Spleen (tissue), 11 donors: ENCODE measurements around the gene CKMT2. TPM values are rescaled to one million over a fixed set of nuclear protein-coding genes. Genes with fewer than 3 reads are reported as not detected.

Experiments
- DNase-seq: peaks from one replicate; pipeline ENCODE4 v3.0.0-alpha.2; 2020
- H3K27ac ChIP-seq, 8 donors: fragments of 200-600 bp; sonication (generic) in 7 of 8; 1 replicate in 4 of 8; 2 replicates in 4 of 8; pipeline versions ENCODE4 v1.5.0 to v1.8.0; 2016 to 2021; ENCODE audit warnings: inconsistent platforms in 4 of 8, mild to moderate bottlenecking in 4 of 8, moderate library complexity in 1 of 8
- H3K27me3 ChIP-seq, 7 donors: fragments of 200-600 bp; sonication (generic) in 6 of 7; replicated peaks in 1 of 7; 1 replicate in 4 of 7; 2 replicates in 3 of 7; pipeline versions ENCODE4 v1.5.0 to v1.8.0; 2016 to 2021; ENCODE audit warnings: inconsistent platforms in 3 of 7, mild to moderate bottlenecking in 1 of 7
- H3K36me3 ChIP-seq, 6 donors: fragments of 200-600 bp; sonication (generic) in 5 of 6; 1 replicate in 4 of 6; 2 replicates in 2 of 6; pipeline versions ENCODE4 v1.5.0 to v1.8.0; 2016 to 2021; ENCODE audit warnings: inconsistent platforms in 2 of 6
- H3K4me1 ChIP-seq, 6 donors: fragments of 200-600 bp; sonication (generic) in 5 of 6; 1 replicate in 3 of 6; 2 replicates in 3 of 6; pipeline versions ENCODE4 v1.5.0 to v1.8.0; 2016 to 2021; ENCODE audit warnings: inconsistent platforms in 3 of 6
- H3K4me3 ChIP-seq, 8 donors: fragments of 200-600 bp; sonication (generic) in 7 of 8; 1 replicate in 4 of 8; 2 replicates in 4 of 8; pipeline versions ENCODE4 v1.5.0 to v1.8.0; 2016 to 2021; ENCODE audit warnings: inconsistent platforms in 4 of 8, mild to moderate bottlenecking in 4 of 8, moderate library complexity in 2 of 8
- H3K9me3 ChIP-seq, 8 donors: fragments of 200-600 bp; sonication (generic) in 7 of 8; 1 replicate in 4 of 8; 2 replicates in 4 of 8; pipeline versions ENCODE4 v1.5.0 to v1.8.0; 2016 to 2021; ENCODE audit warnings: inconsistent platforms in 4 of 8
- POLR2A ChIP-seq, 3 donors: fragments of 450-650 bp; IDR thresholded peaks; one replicate each; pipeline ENCODE4 v1.5.1; 2017; ENCODE audit warnings: antibody characterized with exemption in 3 of 3, mild to moderate bottlenecking in 1 of 3
- POLR2AphosphoS5 ChIP-seq, 3 donors: sonication (generic); formaldehyde crosslinking; IDR thresholded peaks; one replicate each; pipeline ENCODE4 v1.5.1; 2017; ENCODE audit warnings: antibody characterized with exemption in 3 of 3
- WGBS, 5 donors: extraction: QIAGEN DNeasy Blood & Tissue Kit in 3 of 5; methylation state at CpG; one replicate each; pipeline versions ENCODE4 v1.1.5 to v1.1.7; 2013 to 2018; 5-methylcytosine and 5-hydroxymethylcytosine counted together
- intact Hi-C: fragments of 100-400 bp; cut with DNase I; formaldehyde crosslinking; loops from one replicate; pipeline ENCODE4 v1.15.0; 2023; ENCODE audit warnings: low total_unique reads
- polyA plus RNA-seq, 3 donors: library from polyadenylated mRNA; stranded (reverse); fragments of 200-250 nt; gene quantifications; one replicate each; pipeline ENCODE4 v1.2.1, GENCODE V29; 2013
- total RNA-seq, 7 donors: library from RNA; depleted of rRNA in 3 of 7; stranded (reverse); fragments of >200 nt in 3 of 7; fragmentation: NEBNext Ultra II Directional in 4 of 7; extraction: Animal tissue kit (Norgen Biotek cat#: 25700) in 4 of 7; gene quantifications; one replicate each; pipeline versions ENCODE4 v1.1.0 to v1.2.1, GENCODE V29; 2016 to 2021
- TF ChIP-seq, protein P1 (sequence below), 11 experiments: fragments of 200-600 bp in 7 of 11; fragments of 450-650 bp in 4 of 11; sonication (generic) in 4 of 11; IDR thresholded peaks in 8 of 11; conservative IDR thresholded peaks in 3 of 11; 1 replicate in 7 of 11; 2 replicates in 4 of 11; pipeline versions ENCODE4 v1.4.0 to v1.8.0; 2016 to 2021; ENCODE audit warnings: antibody characterized with exemption in 11 of 11, inconsistent platforms in 4 of 11, mild to moderate bottlenecking in 1 of 11
- donor health status: healthy with polysubstance abuse.
- donor health status: DM: no; HTN: no; CAD: no; lungs with moderate emphysema.
- donor health status: DM: no; HTN: no; CAD: no.
- donor health status: Bipolar disorder and iron deficiency.
- donor health status: healthy.
- donor health status: DM: no; HTN: no; CAD: no.
- donor health status: DM: yes; HTN: yes; CAD: no.

Gene CKMT2
- total and polyA plus RNA-seq, 10 donors, result 1.4 to 7.1 (median 2.5) TPM

DNA sequence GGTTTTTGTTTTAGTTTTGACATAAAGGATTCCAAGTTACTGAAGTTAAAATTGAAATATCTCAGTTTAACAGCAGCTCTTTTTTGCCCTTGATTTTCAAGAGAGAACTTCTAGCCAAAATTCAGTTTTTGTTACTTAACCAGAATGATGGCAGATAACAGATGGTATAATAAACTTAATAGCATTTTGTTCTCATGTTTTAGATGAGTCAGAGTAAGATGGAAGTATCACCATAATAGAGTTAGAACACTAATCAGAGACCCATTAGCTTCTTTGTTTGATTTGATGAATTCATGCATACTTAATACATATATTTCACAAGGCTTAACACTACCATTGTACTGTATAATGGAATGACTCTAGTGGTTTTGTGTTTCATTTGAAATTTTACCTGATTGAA is 80.2 kb downstream of the CKMT2 start:
- H3K4me3 ChIP-seq, result no peak overlapping the region
- H3K27me3 ChIP-seq, result no peaks in the 10 kb centered on the region
- H3K36me3 ChIP-seq, result peaks cover 0 to 68% (median 43%) of the 10 kb centered on the region in 6 donors
- intact Hi-C loops, result no loop called here
- H3K4me1 ChIP-seq, result no peaks in the 10 kb centered on the region
- H3K27ac ChIP-seq, result no peak overlapping the region
- TF ChIP-seq, protein P1, sequence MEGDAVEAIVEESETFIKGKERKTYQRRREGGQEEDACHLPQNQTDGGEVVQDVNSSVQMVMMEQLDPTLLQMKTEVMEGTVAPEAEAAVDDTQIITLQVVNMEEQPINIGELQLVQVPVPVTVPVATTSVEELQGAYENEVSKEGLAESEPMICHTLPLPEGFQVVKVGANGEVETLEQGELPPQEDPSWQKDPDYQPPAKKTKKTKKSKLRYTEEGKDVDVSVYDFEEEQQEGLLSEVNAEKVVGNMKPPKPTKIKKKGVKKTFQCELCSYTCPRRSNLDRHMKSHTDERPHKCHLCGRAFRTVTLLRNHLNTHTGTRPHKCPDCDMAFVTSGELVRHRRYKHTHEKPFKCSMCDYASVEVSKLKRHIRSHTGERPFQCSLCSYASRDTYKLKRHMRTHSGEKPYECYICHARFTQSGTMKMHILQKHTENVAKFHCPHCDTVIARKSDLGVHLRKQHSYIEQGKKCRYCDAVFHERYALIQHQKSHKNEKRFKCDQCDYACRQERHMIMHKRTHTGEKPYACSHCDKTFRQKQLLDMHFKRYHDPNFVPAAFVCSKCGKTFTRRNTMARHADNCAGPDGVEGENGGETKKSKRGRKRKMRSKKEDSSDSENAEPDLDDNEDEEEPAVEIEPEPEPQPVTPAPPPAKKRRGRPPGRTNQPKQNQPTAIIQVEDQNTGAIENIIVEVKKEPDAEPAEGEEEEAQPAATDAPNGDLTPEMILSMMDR (IDR thresholded peaks at IDR 0.05 in 8 of 11, conservative IDR thresholded peaks at IDR 0.05 in 3 of 11), result no peak
- no peak for TF ChIP-seq POLR2AphosphoS5 (IDR thresholded peaks at IDR 0.05)
- no peaks in the 10 kb centered on the region for H3K9me3 ChIP-seq
- DNase-seq, result no peak

- Histone ChIP-seq H3K9me3 (no peaks in the 10 kb centered on the region), H3K4me1 (no peaks in the 10 kb centered on the region), H3K27me3 (no peaks in the 10 kb centered on the region), H3K27ac (no peak overlapping the region), H3K36me3 (peaks cover 0 to 65% (median 41%) of the 10 kb centered on the region in 6 donors), H3K4me3 (no peak overlapping the region)
- intact Hi-C loops, result no loop called here
- DNase-seq, result no peak
- TF ChIP-seq, protein P1 (IDR thresholded peaks at IDR 0.05 in 8 of 11, conservative IDR thresholded peaks at IDR 0.05 in 3 of 11), result no peak
- no peak for TF ChIP-seq POLR2AphosphoS5 (IDR thresholded peaks at IDR 0.05)
- TF ChIP-seq POLR2A (IDR thresholded peaks at IDR 0.05), result no peak
- WGBS, 5 donors, result 87 to 99% (median 95%) methylated on average over 3 of the region's 3 CpGs
Measured at GRCh38 chr5:81313686-81314085, 80.6 kb downstream of the CKMT2 start.

GRCh38 chr5:81314581-81314980 is 81.5 kb downstream of the CKMT2 start:
- intact Hi-C loops, result no loop called here
- DNase-seq, result no peak
- Histone ChIP-seq H3K9me3 (no peaks in the 10 kb centered on the region), H3K4me3 (no peak overlapping the region), H3K36me3 (peaks cover 0 to 56% (median 35%) of the 10 kb centered on the region in 6 donors), H3K4me1 (no peaks in the 10 kb centered on the region), H3K27me3 (no peaks in the 10 kb centered on the region), H3K27ac (no peak overlapping the region)
- 91 to 95% (median 94%) methylated on average over 3 of the region's 3 CpGs for WGBS, 5 donors
- TF ChIP-seq, protein P1 (IDR thresholded peaks at IDR 0.05 in 8 of 11, conservative IDR thresholded peaks at IDR 0.05 in 3 of 11), result no peak
- TF ChIP-seq POLR2AphosphoS5 (IDR thresholded peaks at IDR 0.05) (no peak), POLR2A (IDR thresholded peaks at IDR 0.05) (no peak)

DNA sequence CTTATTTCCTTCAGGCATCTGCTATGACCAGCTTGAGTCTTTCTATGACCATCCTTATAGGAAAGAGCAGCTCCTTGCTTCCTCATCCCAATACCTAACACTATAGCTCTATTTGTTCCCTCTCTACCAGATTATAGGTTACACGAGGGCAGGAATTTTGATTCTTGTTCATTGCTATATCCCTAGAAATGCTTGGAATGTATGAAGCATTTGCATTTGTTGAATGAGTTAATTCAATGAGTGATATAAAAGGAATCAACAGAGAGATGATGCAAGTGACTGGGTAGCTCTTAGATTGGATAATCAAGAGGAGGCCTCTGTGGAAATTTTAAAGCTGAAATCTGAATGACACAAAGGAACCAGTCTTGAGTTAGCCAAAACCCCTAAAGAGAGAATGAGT is 82.2 kb downstream of the CKMT2 start:
- Histone ChIP-seq H3K4me1 (no peaks in the 10 kb centered on the region), H3K9me3 (no peaks in the 10 kb centered on the region), H3K36me3 (peaks cover 0 to 49% (median 33%) of the 10 kb centered on the region in 6 donors), H3K4me3 (no peak overlapping the region), H3K27ac (no peak overlapping the region), H3K27me3 (no peaks in the 10 kb centered on the region)
- TF ChIP-seq POLR2AphosphoS5 (IDR thresholded peaks at IDR 0.05), result no peak
- intact Hi-C loops, result no loop called here
- 86 to 96% (median 91%) methylated on average over 1 of the region's 1 CpG for WGBS, 5 donors
- DNase-seq, result no peak

GRCh38 chr5:81315830-81316229 is 82.7 kb downstream of the CKMT2 start:
- Histone ChIP-seq H3K4me1 (no peaks in the 10 kb centered on the region), H3K27me3 (no peaks in the 10 kb centered on the region), H3K27ac (no peak overlapping the region), H3K4me3 (no peak overlapping the region), H3K36me3 (peaks cover 0 to 44% (median 30%) of the 10 kb centered on the region in 6 donors), H3K9me3 (no peaks in the 10 kb centered on the region)
- WGBS, 5 donors, result 90 to 96% (median 95%) methylated on average over 4 of the region's 4 CpGs
- TF ChIP-seq, protein P1 (IDR thresholded peaks at IDR 0.05 in 8 of 11, conservative IDR thresholded peaks at IDR 0.05 in 3 of 11), result no peak
- TF ChIP-seq POLR2AphosphoS5 (IDR thresholded peaks at IDR 0.05), result no peak
- TF ChIP-seq POLR2A (IDR thresholded peaks at IDR 0.05), result no peak
- DNase-seq, result no peak
- intact Hi-C loops, result no loop called here
